ENCODE results near the gene SLC9C1. TPM values are rescaled to one million over a fixed set of nuclear protein-coding genes. Genes with fewer than 3 reads are reported as not detected.

Gene SLC9C1
- total RNA-seq, 1 experiment from 2014 or later: 0.79 TPM

DNA sequence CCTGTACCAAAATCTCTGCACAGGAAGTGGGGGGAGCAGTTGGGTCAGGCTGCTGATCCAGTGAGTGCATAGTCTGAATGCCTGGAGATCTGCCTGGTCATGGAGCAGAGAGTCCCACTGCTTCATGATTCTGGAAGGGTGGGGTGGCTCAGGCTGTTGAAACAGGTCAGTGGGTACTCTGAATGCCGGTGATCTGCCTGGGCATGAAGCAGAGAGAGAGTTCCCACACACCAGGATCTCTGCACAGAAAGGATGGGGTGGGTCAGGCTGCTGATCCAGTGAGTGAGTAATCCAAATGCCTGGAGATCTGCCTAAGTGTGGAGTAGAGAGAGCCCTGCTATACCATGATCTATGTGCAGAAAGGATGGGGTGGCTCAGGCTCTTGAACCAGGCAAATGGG is 144.9 kb downstream of the SLC9C1 start:
- Histone ChIP-seq H3K9me2 (ENCODE audit: insufficient read depth) (no peaks in the 10 kb centered on the region), H3K36me3 (ENCODE audit: control insufficient read depth in 1 of 2, insufficient read depth in 2 of 2, low read length in 2 of 2) (no peaks in the 10 kb centered on the region), H2AFZ (ENCODE audit: low read depth, low read length, poor library complexity, severe bottlenecking) (no peak overlapping the region), H3K27ac (ENCODE audit: low read depth, low read length) (no peak overlapping the region), H3K9me3 (ENCODE audit: control insufficient read depth in 1 of 2, insufficient read depth in 1 of 2, low read depth in 1 of 2, low read length in 2 of 2) (peaks cover 0 to 11% of the 10 kb centered on the region in 2 experiments; a peak in 3 of 4 replicates), H3K4me2 (ENCODE audit: low read length) (no peak overlapping the region), H3K9ac (ENCODE audit: low read length) (no peak overlapping the region), H3K27me3 (ENCODE audit: insufficient read depth, low read length) (no peaks in the 10 kb centered on the region), H4K20me1 (ENCODE audit: insufficient read depth) (no peaks in the 10 kb centered on the region), H3K4me3 (replicated peaks in 1 of 2; ENCODE audit: low read depth in 1 of 2, low read length in 2 of 2) (no peak overlapping the region), H3K79me2 (ENCODE audit: insufficient read depth, low read length) (no peaks in the 10 kb centered on the region), H3K4me1 (ENCODE audit: control insufficient read depth in 1 of 2, insufficient read depth in 2 of 2, low read length in 2 of 2) (no peaks in the 10 kb centered on the region)
- ChIA-PET POLR2A (no interaction called here), RAD21 (ENCODE audit: low non-redundant PET in 1 of 2, low total read pairs in 2 of 2, uncharacterized antibody in 2 of 2, unreplicated experiment in 2 of 2) (no interaction called here), CTCF (no interaction called here)
- TF ChIP-seq SIN3A (IDR thresholded peaks at IDR 0.05; ENCODE audit: low read depth): no peak
- TF ChIP-seq ZFX (IDR thresholded peaks at IDR 0.05): no peak
- TF ChIP-seq POLR2AphosphoS5 (IDR thresholded peaks at IDR 0.05; ENCODE audit: low read depth, low read length): no peak
- TF ChIP-seq TCF7L2 (IDR thresholded peaks at IDR 0.05; ENCODE audit: borderline replicate concordance, extremely low read depth, insufficient read depth, insufficient read length): no peak
- TF ChIP-seq SRF (IDR thresholded peaks at IDR 0.05; ENCODE audit: low read depth): no peak
- TF ChIP-seq, protein P1, sequence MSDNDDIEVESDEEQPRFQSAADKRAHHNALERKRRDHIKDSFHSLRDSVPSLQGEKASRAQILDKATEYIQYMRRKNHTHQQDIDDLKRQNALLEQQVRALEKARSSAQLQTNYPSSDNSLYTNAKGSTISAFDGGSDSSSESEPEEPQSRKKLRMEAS (IDR thresholded peaks at IDR 0.05): no peak
- no peak for TF ChIP-seq ZNF274 (IDR thresholded peaks at IDR 0.05; ENCODE audit: low read depth, low read length)
- no peak for TF ChIP-seq EGR1 (IDR thresholded peaks at IDR 0.05; ENCODE audit: low read depth)
- TF ChIP-seq CBX3 (IDR thresholded peaks at IDR 0.05; ENCODE audit: low read depth): no peak
- TF ChIP-seq FOSL1 (IDR thresholded peaks at IDR 0.05; ENCODE audit: low read depth): no peak
- no peak for TF ChIP-seq REST (IDR thresholded peaks at IDR 0.05; ENCODE audit: low read depth)
- no peak for TF ChIP-seq JUND (IDR thresholded peaks at IDR 0.05)
- no peak for TF ChIP-seq POLR2A (IDR thresholded peaks at IDR 0.05; ENCODE audit: borderline replicate concordance, extremely low read depth, insufficient read depth, insufficient read length)
- TF ChIP-seq ZBTB33 (IDR thresholded peaks at IDR 0.05; ENCODE audit: extremely low read depth, insufficient replicate concordance, low read length): no peak
- TF ChIP-seq RAD21 (IDR thresholded peaks at IDR 0.05; ENCODE audit: low read depth): no peak
- no peak for TF ChIP-seq SP1 (IDR thresholded peaks at IDR 0.05; ENCODE audit: low read depth)
- no peak for TF ChIP-seq EZH2 (IDR thresholded peaks at IDR 0.05)
- DNase-seq (ENCODE audit: low read depth, low spot score) (no peak), ATAC-seq (no peak)
- no TSS peak for BruUV-seq (replicated peaks)
- intact Hi-C loops (cut with micrococcal nuclease): no loop called here

Data from HCT116 (cell line).